DOHH2 (cell line): ENCODE measurements around the gene POLR3A.

ENCODE experiments used
- CTCF ChIP-seq: fragments of 200-600 bp; sonication (generic); IDR thresholded peaks from one replicate; pipeline ENCODE4 v1.5.1; 2014; ENCODE audit warnings: antibody characterized with exemption, mild to moderate bottlenecking, low read depth, low read length; ENCODE audit not compliant: poor library complexity, severe bottlenecking
- EZH2phosphoT487 ChIP-seq: fragments of 200-600 bp; sonication (generic); IDR thresholded peaks from 2 replicates; pipeline ENCODE4 v1.6.1; 2017; ENCODE audit warnings: borderline replicate concordance, mild to moderate bottlenecking, antibody characterized with exemption, low read length, moderate library complexity, mixed read lengths

- TF ChIP-seq CTCF, result no peak
- no peak for TF ChIP-seq EZH2phosphoT487
Measured at GRCh38 chr10:77925795-77926565, 103.3 kb downstream of the POLR3A start.
